HepG2 (cell line): ENCODE results near the gene MBD3L2B. TPM values are rescaled to one million over a fixed set of nuclear protein-coding genes. Genes with fewer than 3 reads are reported as not detected.

Experiments
- AHDC1 ChIP-seq: sonication (generic); formaldehyde crosslinking; IDR thresholded peaks from 2 replicates; pipeline ENCODE4 v1.5.1; 2020; ENCODE audit warnings: mild to moderate bottlenecking, missing genetic modification reagents, borderline replicate concordance
- BORCS8-MEF2B ChIP-seq: sonication (generic); formaldehyde crosslinking; IDR thresholded peaks from 2 replicates; pipeline ENCODE4 v1.8.0; 2022; ENCODE audit warnings: mild to moderate bottlenecking, missing genetic modification reagents
- CREB1 ChIP-seq, 2 experiments: fragments of 450-650 bp in 1 of 2; IDR thresholded peaks; 2 replicates each; pipeline ENCODE4 v1.6.1; 2016 to 2017; ENCODE audit warnings: control low read depth in 1 of 2, mild to moderate bottlenecking in 1 of 2, missing compliant biosample characterization in 1 of 2, missing genetic modification characterization in 1 of 2
- GABPB1 ChIP-seq: IDR thresholded peaks from 2 replicates; pipeline ENCODE4 v1.6.1; 2016; ENCODE audit warnings: mild to moderate bottlenecking, missing genetic modification reagents, moderate library complexity, missing compliant biosample characterization
- YEATS4 ChIP-seq: sonication (generic); formaldehyde crosslinking; IDR thresholded peaks from 2 replicates; pipeline ENCODE4 v1.4.0; 2020; ENCODE audit warnings: missing genetic modification reagents, borderline replicate concordance
- ZBTB38 ChIP-seq: sonication (generic); formaldehyde crosslinking; IDR thresholded peaks from 2 replicates; pipeline ENCODE4 v1.5.1; 2020; ENCODE audit warnings: mild to moderate bottlenecking, missing genetic modification reagents
- ZNF543 ChIP-seq: sonication (generic); formaldehyde crosslinking; IDR thresholded peaks from 2 replicates; pipeline ENCODE4 v1.4.0; 2020; ENCODE audit warnings: mild to moderate bottlenecking, missing genetic modification reagents
- ZNF564 ChIP-seq: sonication (generic); formaldehyde crosslinking; IDR thresholded peaks from 2 replicates; pipeline ENCODE4 v1.8.1; 2023; ENCODE audit warnings: mild to moderate bottlenecking, missing genetic modification reagents
- ZNF678 ChIP-seq: sonication (generic); formaldehyde crosslinking; IDR thresholded peaks from 2 replicates; pipeline ENCODE4 v1.4.0; 2020; ENCODE audit warnings: mild to moderate bottlenecking, missing genetic modification reagents
- polyA plus RNA-seq, 8 experiments: library from polyadenylated mRNA; depleted of rRNA in 3 of 8; stranded (reverse) in 7 of 8; unstranded in 1 of 8; fragments of >200 nt; fragmentation: Illumina TruSeq in 4 of 8; extraction: Trizol in 4 of 8; gene quantifications; 2 replicates each; pipeline versions ENCODE4 v1.2.1 to v1.2.3, GENCODE V29; 2011 to 2016; ENCODE audit warnings: low read depth in 4 of 8, missing spikeins in 1 of 8, mixed read lengths in 1 of 8; ENCODE audit not compliant: insufficient read depth in 1 of 8
- total RNA-seq, 5 experiments: library from RNA; depleted of rRNA; stranded (reverse); fragments of >200 nt; fragmentation: Illumina TruSeq; extraction: Trizol; gene quantifications; 2 replicates each; pipeline ENCODE4 v1.2.3, GENCODE V29; 2016; ENCODE audit warnings: low read depth in 1 of 5
- TF ChIP-seq, protein P1 (sequence below): sonication (generic); formaldehyde crosslinking; IDR thresholded peaks from 2 replicates; pipeline ENCODE4 v1.5.0; 2020; ENCODE audit warnings: missing genetic modification reagents, mild to moderate bottlenecking, borderline replicate concordance
- TF ChIP-seq, protein P2 (sequence below): sonication (generic); formaldehyde crosslinking; IDR thresholded peaks from 2 replicates; pipeline ENCODE4 v1.4.0; 2020; ENCODE audit warnings: mild to moderate bottlenecking, missing genetic modification reagents

Gene MBD3L2B
- total and polyA plus RNA-seq, 2 of the 13 experiments (the other 11 are each of a cell fraction or from before 2014, with no cell fraction given): not detected

GRCh38 chr19:7069042-7069903 is 48.0 kb upstream of the MBD3L2B start, which contains the start of gene ZNF557 (continued):
- TF ChIP-seq AHDC1 (CRISPR knock-in tag) (no peak), ZNF678 (CRISPR knock-in tag) (no peak), ZNF543 (CRISPR knock-in tag) (peak; percentile 23; the same call in 1 of the 2 replicates), GABPB1 (CRISPR knock-in tag) (peak; percentile 97), CREB1 (IDR thresholded peaks at IDR 0.05) (no peak), CREB1 (CRISPR knock-in tag; IDR thresholded peaks at IDR 0.05) (no peak), ZBTB38 (no peak), BORCS8-MEF2B (CRISPR knock-in tag) (peak; percentile 34; the same call in 1 of the 2 replicates), YEATS4 (CRISPR knock-in tag) (peak; percentile 78), ZNF564 (CRISPR knock-in tag) (peak; percentile 33; the same call in 1 of the 2 replicates)
- TF ChIP-seq, protein P1, sequence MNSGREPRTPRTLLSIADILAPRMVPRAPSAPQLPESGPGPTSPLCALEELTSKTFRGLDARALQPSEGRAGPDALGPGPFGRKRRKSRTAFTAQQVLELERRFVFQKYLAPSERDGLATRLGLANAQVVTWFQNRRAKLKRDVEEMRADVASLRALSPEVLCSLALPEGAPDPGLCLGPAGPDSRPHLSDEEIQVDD: no peak
- TF ChIP-seq, protein P2, sequence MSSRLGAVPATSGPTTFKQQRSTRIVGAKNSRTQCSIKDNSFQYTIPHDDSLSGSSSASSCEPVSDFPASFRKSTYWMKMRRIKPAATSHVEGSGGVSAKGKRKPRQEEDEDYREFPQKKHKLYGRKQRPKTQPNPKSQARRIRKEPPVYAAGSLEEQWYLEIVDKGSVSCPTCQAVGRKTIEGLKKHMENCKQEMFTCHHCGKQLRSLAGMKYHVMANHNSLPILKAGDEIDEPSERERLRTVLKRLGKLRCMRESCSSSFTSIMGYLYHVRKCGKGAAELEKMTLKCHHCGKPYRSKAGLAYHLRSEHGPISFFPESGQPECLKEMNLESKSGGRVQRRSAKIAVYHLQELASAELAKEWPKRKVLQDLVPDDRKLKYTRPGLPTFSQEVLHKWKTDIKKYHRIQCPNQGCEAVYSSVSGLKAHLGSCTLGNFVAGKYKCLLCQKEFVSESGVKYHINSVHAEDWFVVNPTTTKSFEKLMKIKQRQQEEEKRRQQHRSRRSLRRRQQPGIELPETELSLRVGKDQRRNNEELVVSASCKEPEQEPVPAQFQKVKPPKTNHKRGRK: no peak
